ENCODE data around the gene TTC39B.

Gene TTC39B

GRCh38 chr9:15203581-15203980, 103.4 kb downstream of the TTC39B start:
- H3K4me3 ChIP-seq (IDR thresholded peaks at IDR 0.05; ENCODE audit: insufficient read depth, low read depth, low read length) = no peak overlapping the region
- no peak overlapping the region for H3K9ac ChIP-seq
- H2AFZ ChIP-seq (ENCODE audit: low read depth) = no peak overlapping the region
- H3K36me3 ChIP-seq (ENCODE audit: insufficient read depth) = no peaks in the 10 kb centered on the region
- no peaks in the 10 kb centered on the region for H4K20me1 ChIP-seq (ENCODE audit: insufficient read depth)
- H3K27me3 ChIP-seq (ENCODE audit: insufficient read depth, low read depth) = no peaks in the 10 kb centered on the region
- no peak overlapping the region for H3K27ac ChIP-seq
- no peak for TF ChIP-seq CTCF (conservative IDR thresholded peaks at IDR 0.05; ENCODE audit: low read depth, low read length)
- H3K4me2 ChIP-seq = no peak overlapping the region
- no peaks in the 10 kb centered on the region for H3K4me1 ChIP-seq (ENCODE audit: low read depth, poor library complexity, severe bottlenecking)
- H3K79me2 ChIP-seq (ENCODE audit: insufficient read depth, low read depth) = no peaks in the 10 kb centered on the region

GRCh38 chr9:15200111-15200510, 106.9 kb downstream of the TTC39B start:
- Histone ChIP-seq H3K4me2 (no peak overlapping the region), H3K4me1 (ENCODE audit: low read depth, poor library complexity, severe bottlenecking) (no peaks in the 10 kb centered on the region), H3K79me2 (ENCODE audit: insufficient read depth, low read depth) (no peaks in the 10 kb centered on the region), H3K36me3 (ENCODE audit: insufficient read depth) (no peaks in the 10 kb centered on the region), H2AFZ (ENCODE audit: low read depth) (no peak overlapping the region), H3K9ac (no peak overlapping the region), H3K4me3 (IDR thresholded peaks at IDR 0.05; ENCODE audit: insufficient read depth, low read depth, low read length) (no peak overlapping the region), H4K20me1 (ENCODE audit: insufficient read depth) (no peaks in the 10 kb centered on the region), H3K27me3 (ENCODE audit: insufficient read depth, low read depth) (no peaks in the 10 kb centered on the region), H3K27ac (no peak overlapping the region)
- no peak for TF ChIP-seq CTCF (conservative IDR thresholded peaks at IDR 0.05; ENCODE audit: low read depth, low read length)

- H4K20me1 ChIP-seq (ENCODE audit: insufficient read depth) = no peaks in the 10 kb centered on the region
- H3K4me3 ChIP-seq (IDR thresholded peaks at IDR 0.05; ENCODE audit: insufficient read depth, low read depth, low read length) = no peak overlapping the region
- H3K27me3 ChIP-seq (ENCODE audit: insufficient read depth, low read depth) = no peaks in the 10 kb centered on the region
- no peak overlapping the region for H3K27ac ChIP-seq
- H3K4me1 ChIP-seq (ENCODE audit: low read depth, poor library complexity, severe bottlenecking) = no peaks in the 10 kb centered on the region
- TF ChIP-seq CTCF (conservative IDR thresholded peaks at IDR 0.05; ENCODE audit: low read depth, low read length) = no peak
- no peaks in the 10 kb centered on the region for H3K79me2 ChIP-seq (ENCODE audit: insufficient read depth, low read depth)
- no peaks in the 10 kb centered on the region for H3K36me3 ChIP-seq (ENCODE audit: insufficient read depth)
- H3K4me2 ChIP-seq = no peak overlapping the region
- no peak overlapping the region for H3K9ac ChIP-seq
- no peak overlapping the region for H2AFZ ChIP-seq (ENCODE audit: low read depth)
Observed at GRCh38 chr9:15192856-15193255, 114.2 kb downstream of the TTC39B start.

- Histone ChIP-seq H3K79me2 (ENCODE audit: insufficient read depth, low read depth) (no peaks in the 10 kb centered on the region), H3K36me3 (ENCODE audit: insufficient read depth) (no peaks in the 10 kb centered on the region), H2AFZ (ENCODE audit: low read depth) (no peak overlapping the region), H3K4me2 (no peak overlapping the region), H3K9ac (no peak overlapping the region), H4K20me1 (ENCODE audit: insufficient read depth) (no peaks in the 10 kb centered on the region), H3K27ac (no peak overlapping the region), H3K4me3 (IDR thresholded peaks at IDR 0.05; ENCODE audit: insufficient read depth, low read depth, low read length) (no peak overlapping the region), H3K27me3 (ENCODE audit: insufficient read depth, low read depth) (no peaks in the 10 kb centered on the region), H3K4me1 (ENCODE audit: low read depth, poor library complexity, severe bottlenecking) (no peaks in the 10 kb centered on the region)
- no peak for TF ChIP-seq CTCF (conservative IDR thresholded peaks at IDR 0.05; ENCODE audit: low read depth, low read length)
Observed at GRCh38 chr9:15191378-15191777, 115.6 kb downstream of the TTC39B start.

- Histone ChIP-seq H3K36me3 (ENCODE audit: insufficient read depth) (no peaks in the 10 kb centered on the region), H3K27me3 (ENCODE audit: insufficient read depth, low read depth) (no peaks in the 10 kb centered on the region), H2AFZ (ENCODE audit: low read depth) (no peak overlapping the region), H3K79me2 (ENCODE audit: insufficient read depth, low read depth) (no peaks in the 10 kb centered on the region), H4K20me1 (ENCODE audit: insufficient read depth) (no peaks in the 10 kb centered on the region), H3K4me3 (IDR thresholded peaks at IDR 0.05; ENCODE audit: insufficient read depth, low read depth, low read length) (no peak overlapping the region), H3K4me1 (ENCODE audit: low read depth, poor library complexity, severe bottlenecking) (no peaks in the 10 kb centered on the region), H3K4me2 (no peak overlapping the region), H3K9ac (no peak overlapping the region), H3K27ac (no peak overlapping the region)
- TF ChIP-seq CTCF (conservative IDR thresholded peaks at IDR 0.05; ENCODE audit: low read depth, low read length) = no peak
Observed at GRCh38 chr9:15189481-15189880, 117.5 kb downstream of the TTC39B start.
